Measurements from ENCODE around the gene MICOS13. TPM values are rescaled to one million over a fixed set of nuclear protein-coding genes. Genes with fewer than 3 reads are reported as not detected.

Gene MICOS13
- total and polyA plus RNA-seq, 2 donors (not counting 3 experiments of a cell fraction or from before 2014, with no cell fraction given) = 55.3 to 86.1 TPM

DNA sequence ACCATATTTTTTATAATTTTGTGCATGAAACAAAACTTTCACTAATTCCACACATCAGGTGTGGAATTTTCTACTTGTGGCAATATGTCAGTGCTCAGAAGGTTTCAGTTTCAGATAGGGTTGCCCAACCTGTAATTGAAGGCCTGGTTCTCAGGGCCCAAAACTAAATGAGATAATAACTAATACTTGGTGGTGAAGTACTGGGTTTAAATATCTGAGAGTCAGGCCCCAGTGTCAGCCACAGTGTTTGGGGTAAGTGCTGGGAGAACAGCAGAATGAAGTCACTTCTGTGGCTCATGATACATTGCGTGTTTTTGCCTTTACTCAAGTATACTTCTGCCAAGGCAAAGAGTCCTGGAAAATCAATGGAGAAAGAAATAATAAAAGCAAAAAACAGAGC lies 51.9 kb downstream of the MICOS13 start:
- Histone ChIP-seq H3K4me2 (ENCODE audit: insufficient read depth, low read length) (no peak overlapping the region), H3K36me3 (ENCODE audit: control insufficient read depth in 2 of 2, extremely low read depth in 1 of 2, insufficient read depth in 2 of 2, low read length in 2 of 2) (peaks cover 19 to 22% of the 10 kb centered on the region in 2 experiments), H4K20me1 (replicated peaks; ENCODE audit: control insufficient read depth, extremely low read depth, insufficient read depth, low read length) (peaks cover 3% of the 10 kb centered on the region), H3K9me3 (replicated peaks; ENCODE audit: control insufficient read depth, insufficient read depth, low read length) (no peaks in the 10 kb centered on the region), H3K4me3 (replicated peaks in 1 of 3; ENCODE audit: insufficient read depth in 1 of 3, low read depth in 1 of 3, low read length in 3 of 3) (no peak overlapping the region), H3K9ac (replicated peaks; ENCODE audit: extremely low read depth, insufficient read depth, low read length) (no peak overlapping the region), H3K9me1 (replicated peaks; ENCODE audit: control insufficient read depth, extremely low read depth, insufficient read depth, low read length) (no peaks in the 10 kb centered on the region), H3K4me1 (ENCODE audit: control insufficient read depth, extremely low read depth, insufficient read depth, low read length) (peaks cover 16% of the 10 kb centered on the region), H3K27me3 (ENCODE audit: control insufficient read depth in 2 of 2, insufficient read depth in 2 of 2, low read length in 2 of 2) (no peaks in the 10 kb centered on the region), H2AFZ (ENCODE audit: low read depth, low read length) (no peak overlapping the region), H3K79me2 (ENCODE audit: control insufficient read depth, insufficient read depth, low read length) (peaks cover 99% of the 10 kb centered on the region), H3K27ac (ENCODE audit: insufficient read depth, low read depth, low read length) (no peak overlapping the region)
- dilution Hi-C loops (cut with MboI; ENCODE audit: extremely low pct_ligation_motif_present, low sequenced_read_pairs) (no loop called here), intact Hi-C loops (cut with micrococcal nuclease) (no loop called here)
- DNase-seq (ENCODE audit: low read depth, low spot score) (no peak), FAIRE-seq (no peak)
- no peak for TF ChIP-seq EZH2 (IDR thresholded peaks at IDR 0.05; ENCODE audit: borderline replicate concordance, low read depth, low read length, severe bottlenecking)
- TF ChIP-seq, protein P1, sequence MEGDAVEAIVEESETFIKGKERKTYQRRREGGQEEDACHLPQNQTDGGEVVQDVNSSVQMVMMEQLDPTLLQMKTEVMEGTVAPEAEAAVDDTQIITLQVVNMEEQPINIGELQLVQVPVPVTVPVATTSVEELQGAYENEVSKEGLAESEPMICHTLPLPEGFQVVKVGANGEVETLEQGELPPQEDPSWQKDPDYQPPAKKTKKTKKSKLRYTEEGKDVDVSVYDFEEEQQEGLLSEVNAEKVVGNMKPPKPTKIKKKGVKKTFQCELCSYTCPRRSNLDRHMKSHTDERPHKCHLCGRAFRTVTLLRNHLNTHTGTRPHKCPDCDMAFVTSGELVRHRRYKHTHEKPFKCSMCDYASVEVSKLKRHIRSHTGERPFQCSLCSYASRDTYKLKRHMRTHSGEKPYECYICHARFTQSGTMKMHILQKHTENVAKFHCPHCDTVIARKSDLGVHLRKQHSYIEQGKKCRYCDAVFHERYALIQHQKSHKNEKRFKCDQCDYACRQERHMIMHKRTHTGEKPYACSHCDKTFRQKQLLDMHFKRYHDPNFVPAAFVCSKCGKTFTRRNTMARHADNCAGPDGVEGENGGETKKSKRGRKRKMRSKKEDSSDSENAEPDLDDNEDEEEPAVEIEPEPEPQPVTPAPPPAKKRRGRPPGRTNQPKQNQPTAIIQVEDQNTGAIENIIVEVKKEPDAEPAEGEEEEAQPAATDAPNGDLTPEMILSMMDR (IDR thresholded peaks at IDR 0.05; ENCODE audit: extremely low read depth in 1 of 2, insufficient read depth in 1 of 2, low read depth in 1 of 2, low read length in 2 of 2) = no peak
- TF ChIP-seq POLR2AphosphoS5 (IDR thresholded peaks at IDR 0.05; ENCODE audit: insufficient read depth, low read depth, low read length) = no peak
- TF ChIP-seq GATA2 (IDR thresholded peaks at IDR 0.05; ENCODE audit: insufficient read depth, insufficient read length, low read depth, low read length) = no peak
- TF ChIP-seq, protein P2, sequence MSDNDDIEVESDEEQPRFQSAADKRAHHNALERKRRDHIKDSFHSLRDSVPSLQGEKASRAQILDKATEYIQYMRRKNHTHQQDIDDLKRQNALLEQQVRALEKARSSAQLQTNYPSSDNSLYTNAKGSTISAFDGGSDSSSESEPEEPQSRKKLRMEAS (IDR thresholded peaks at IDR 0.05; ENCODE audit: insufficient read depth, insufficient read length) = no peak
- TF ChIP-seq JUN (IDR thresholded peaks at IDR 0.05; ENCODE audit: borderline replicate concordance, insufficient read depth, insufficient read length, low read depth) = no peak
- TF ChIP-seq POLR2A (IDR thresholded peaks at IDR 0.05; ENCODE audit: low read depth, low read length) = no peak
- no peak for TF ChIP-seq MYC (IDR thresholded peaks at IDR 0.05; ENCODE audit: low read depth, low read length)
- no peak for TF ChIP-seq FOS (IDR thresholded peaks at IDR 0.05; ENCODE audit: borderline replicate concordance, insufficient read depth, low read length)
- ChIA-PET POLR2A (no interaction called here), CTCF (no interaction called here)
- no TSS peak for BruUV-seq (replicated peaks)

Other genes with a start within 250 kb of the MICOS13 start
- not detected in 2 replicates for gene ZNRF4, start 225.1 kb downstream of the MICOS13 start, total RNA-seq
- not detected in 2 replicates for gene ZNRF4, start 225.1 kb downstream of the MICOS13 start, polyA plus RNA-seq
- not detected in 2 replicates for gene TINCR, start 112.6 kb downstream of the MICOS13 start, total RNA-seq
- 0.01 TPM in 1 of 2 replicates, not detected in the other for gene TINCR, start 112.6 kb downstream of the MICOS13 start, polyA plus RNA-seq
- 83.7 and 85.9 TPM in 2 replicates for gene SAFB2, start 57.7 kb downstream of the MICOS13 start, total RNA-seq
- gene SAFB2, start 57.7 kb downstream of the MICOS13 start, polyA plus RNA-seq = 24.6 and 31.5 TPM in 2 replicates
- 96.8 and 109 TPM in 2 replicates for gene SAFB, start 57.4 kb downstream of the MICOS13 start, total RNA-seq
- gene SAFB, start 57.4 kb downstream of the MICOS13 start, polyA plus RNA-seq = 33.1 and 44.7 TPM in 2 replicates
- gene HSD11B1L, start 511 bp upstream of the MICOS13 start, total RNA-seq = 4.4 and 5.0 TPM in 2 replicates
- 9.1 and 10.2 TPM in 2 replicates for gene HSD11B1L, start 511 bp upstream of the MICOS13 start, polyA plus RNA-seq
- 944 and 1,033 TPM in 2 replicates for gene RPL36, start 9.8 kb upstream of the MICOS13 start, total RNA-seq
- gene RPL36, start 9.8 kb upstream of the MICOS13 start, polyA plus RNA-seq = 835 and 1,084 TPM in 2 replicates
- gene LONP1, start 39.6 kb upstream of the MICOS13 start, total RNA-seq = 95.1 and 95.7 TPM in 2 replicates
- 70.0 and 89.2 TPM in 2 replicates for gene LONP1, start 39.6 kb upstream of the MICOS13 start, polyA plus RNA-seq
- gene CATSPERD, start 40.1 kb upstream of the MICOS13 start, total RNA-seq = not detected in 2 replicates
- not detected in 2 replicates for gene CATSPERD, start 40.1 kb upstream of the MICOS13 start, polyA plus RNA-seq
- gene PRR22, start 104.2 kb upstream of the MICOS13 start, total RNA-seq = 3.4 and 3.6 TPM in 2 replicates
- 1.4 and 2.0 TPM in 2 replicates for gene PRR22, start 104.2 kb upstream of the MICOS13 start, polyA plus RNA-seq
- 38.9 and 40.8 TPM in 2 replicates for gene DUS3L, start 110.6 kb upstream of the MICOS13 start, total RNA-seq
- gene DUS3L, start 110.6 kb upstream of the MICOS13 start, polyA plus RNA-seq = 25.8 and 29.7 TPM in 2 replicates
- gene NRTN, start 124.6 kb upstream of the MICOS13 start, total RNA-seq = 0.30 TPM in 1 of 2 replicates, not detected in the other
- gene NRTN, start 124.6 kb upstream of the MICOS13 start, polyA plus RNA-seq = 0.41 TPM in 2 replicates
- not detected in 2 replicates for gene FUT6, start 159.2 kb upstream of the MICOS13 start, total RNA-seq
- gene FUT6, start 159.2 kb upstream of the MICOS13 start, polyA plus RNA-seq = not detected in 2 replicates
- not detected in 2 replicates for gene FUT3, start 170.9 kb upstream of the MICOS13 start, total RNA-seq
- not detected in 2 replicates for gene FUT3, start 170.9 kb upstream of the MICOS13 start, polyA plus RNA-seq
- gene FUT5, start 190.0 kb upstream of the MICOS13 start, total RNA-seq = not detected in 2 replicates
- gene FUT5, start 190.0 kb upstream of the MICOS13 start, polyA plus RNA-seq = not detected in 2 replicates
- gene NDUFA11, start 223.3 kb upstream of the MICOS13 start, total RNA-seq = 281 and 283 TPM in 2 replicates
- 876 and 1,690 TPM in 2 replicates for gene NDUFA11, start 223.3 kb upstream of the MICOS13 start, polyA plus RNA-seq
- 4.4 and 4.7 TPM in 2 replicates for gene VMAC, start 224.4 kb upstream of the MICOS13 start, total RNA-seq
- gene VMAC, start 224.4 kb upstream of the MICOS13 start, polyA plus RNA-seq = 6.9 and 8.9 TPM in 2 replicates
- gene CAPS, start 233.7 kb upstream of the MICOS13 start, total RNA-seq = 6.1 and 6.9 TPM in 2 replicates
- 8.9 and 11.3 TPM in 2 replicates for gene CAPS, start 233.7 kb upstream of the MICOS13 start, polyA plus RNA-seq